Lung (tissue), 12 donors: ENCODE measurements around the gene NAP1L5. TPM values are rescaled to one million over a fixed set of nuclear protein-coding genes. Genes with fewer than 3 reads are reported as not detected.

Experiments
- ATAC-seq: fragments of 200-7000 bp; cut with Tn5 transposase; one replicate; pipeline ENCODE4 v1.9.1; 2020; ENCODE audit warnings: moderate number of reproducible peaks; ENCODE audit not compliant: insufficient read depth, low FRiP score
- DNase-seq, 3 donors: peaks; one replicate each; pipeline ENCODE4 v3.0.0-alpha.2; 2013 to 2017
- H3K27ac ChIP-seq, 2 donors: one replicate each; pipeline ENCODE4 v1.5.1; 2013; ENCODE audit warnings: mild to moderate bottlenecking in 2 of 2, moderate library complexity in 2 of 2, control low read depth in 1 of 2, inconsistent platforms in 1 of 2, low read depth in 1 of 2, low read length in 1 of 2
- H3K27me3 ChIP-seq, 3 donors: one replicate each; pipeline ENCODE4 v1.5.1; 2013; ENCODE audit warnings: low read length in 2 of 3; ENCODE audit not compliant: control insufficient read depth in 3 of 3, insufficient read depth in 3 of 3
- H3K36me3 ChIP-seq, 4 donors: one replicate each; pipeline ENCODE4 v1.5.1; 2013; ENCODE audit warnings: low read length in 4 of 4, mild to moderate bottlenecking in 1 of 4, moderate library complexity in 1 of 4; ENCODE audit not compliant: control insufficient read depth in 4 of 4, insufficient read depth in 4 of 4
- H3K4me1 ChIP-seq, 5 donors: one replicate each; pipeline ENCODE4 v1.5.1; 2013; ENCODE audit warnings: low read length in 5 of 5, mild to moderate bottlenecking in 2 of 5, moderate library complexity in 1 of 5; ENCODE audit not compliant: control insufficient read depth in 5 of 5, insufficient read depth in 5 of 5
- H3K4me3 ChIP-seq: one replicate; pipeline ENCODE4 v1.5.1; 2013; ENCODE audit warnings: mild to moderate bottlenecking, control low read depth, moderate library complexity
- H3K9ac ChIP-seq, 2 donors: one replicate each; pipeline ENCODE4 v1.5.1; 2013; ENCODE audit warnings: low read length in 2 of 2, control low read depth in 1 of 2; ENCODE audit not compliant: insufficient read depth in 1 of 2
- H3K9me3 ChIP-seq, 4 donors: one replicate each; pipeline ENCODE4 v1.5.1; 2013; ENCODE audit warnings: low read length in 3 of 4, mild to moderate bottlenecking in 1 of 4, moderate library complexity in 1 of 4; ENCODE audit not compliant: control insufficient read depth in 4 of 4, insufficient read depth in 3 of 4
- WGBS, 2 donors: extraction: QIAGEN DNeasy Blood & Tissue Kit; methylation state at CpG; one replicate each; pipeline ENCODE4 v1.1.7; 2013; 5-methylcytosine and 5-hydroxymethylcytosine counted together
- polyA plus RNA-seq, 2 donors: library from polyadenylated mRNA; stranded (reverse); fragments of 200-250 nt; gene quantifications; one replicate each; pipeline ENCODE4 v1.2.1, GENCODE V29; 2013
- total RNA-seq, 2 donors: library from RNA; depleted of rRNA in 1 of 2; stranded (reverse); fragments of >200 nt in 1 of 2; gene quantifications; one replicate each; pipeline ENCODE4 v1.2.1, GENCODE V29; 2014 to 2021
- TF ChIP-seq, protein P1 (sequence below): IDR thresholded peaks from 2 replicates; pipeline ENCODE4 v1.5.1; 2012; ENCODE audit warnings: mild to moderate bottlenecking; ENCODE audit errors: control extremely low read depth, extremely low read depth
- donor health status: control.
- donor health status: control.
- donor health status: Bipolar disorder and iron deficiency.
- donor health status: healthy.
- donor health status: DM: yes; HTN: yes; CAD: no.

The NAP1L5 gene
- total and polyA plus RNA-seq, 4 donors: 2.6 to 8.8 (median 3.2) TPM

DNA sequence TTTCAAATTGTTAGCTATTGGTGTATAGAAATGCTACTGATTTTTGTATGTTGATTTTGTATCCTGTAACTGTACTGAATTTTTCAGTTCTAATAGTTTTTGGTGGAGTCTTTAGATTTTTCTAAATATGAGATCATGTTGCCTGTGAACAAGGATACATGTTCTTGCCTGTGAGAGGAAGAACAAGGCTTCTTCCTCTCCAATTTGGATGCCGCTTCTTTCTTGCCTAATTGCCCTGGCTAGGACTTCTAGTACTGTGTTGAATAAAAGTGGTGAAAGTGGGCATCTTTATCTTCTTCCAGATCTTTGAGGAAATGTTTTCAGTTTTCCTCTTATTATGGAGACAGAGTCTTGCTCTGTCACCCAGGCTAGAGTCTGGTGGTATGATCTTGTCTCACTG is 16.2 kb upstream of the NAP1L5 start:
- H3K4me1 ChIP-seq: no peaks in the 10 kb centered on the region
- H3K9me3 ChIP-seq: peaks cover 2 to 6% (median 4%) of the 10 kb centered on the region in 4 donors
- H3K4me3 ChIP-seq: no peak overlapping the region
- H3K27me3 ChIP-seq: no peaks in the 10 kb centered on the region
- ATAC-seq (no peak), DNase-seq (no peak)
- WGBS, 2 donors: 81 to 84% methylated on average over 1 of the region's 1 CpG
- H3K36me3 ChIP-seq: peaks cover 13 to 31% (median 25%) of the 10 kb centered on the region in 4 donors
- TF ChIP-seq, protein P1, sequence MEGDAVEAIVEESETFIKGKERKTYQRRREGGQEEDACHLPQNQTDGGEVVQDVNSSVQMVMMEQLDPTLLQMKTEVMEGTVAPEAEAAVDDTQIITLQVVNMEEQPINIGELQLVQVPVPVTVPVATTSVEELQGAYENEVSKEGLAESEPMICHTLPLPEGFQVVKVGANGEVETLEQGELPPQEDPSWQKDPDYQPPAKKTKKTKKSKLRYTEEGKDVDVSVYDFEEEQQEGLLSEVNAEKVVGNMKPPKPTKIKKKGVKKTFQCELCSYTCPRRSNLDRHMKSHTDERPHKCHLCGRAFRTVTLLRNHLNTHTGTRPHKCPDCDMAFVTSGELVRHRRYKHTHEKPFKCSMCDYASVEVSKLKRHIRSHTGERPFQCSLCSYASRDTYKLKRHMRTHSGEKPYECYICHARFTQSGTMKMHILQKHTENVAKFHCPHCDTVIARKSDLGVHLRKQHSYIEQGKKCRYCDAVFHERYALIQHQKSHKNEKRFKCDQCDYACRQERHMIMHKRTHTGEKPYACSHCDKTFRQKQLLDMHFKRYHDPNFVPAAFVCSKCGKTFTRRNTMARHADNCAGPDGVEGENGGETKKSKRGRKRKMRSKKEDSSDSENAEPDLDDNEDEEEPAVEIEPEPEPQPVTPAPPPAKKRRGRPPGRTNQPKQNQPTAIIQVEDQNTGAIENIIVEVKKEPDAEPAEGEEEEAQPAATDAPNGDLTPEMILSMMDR: no peak
- H3K27ac ChIP-seq: no peak overlapping the region
- H3K9ac ChIP-seq: no peak overlapping the region

DNA sequence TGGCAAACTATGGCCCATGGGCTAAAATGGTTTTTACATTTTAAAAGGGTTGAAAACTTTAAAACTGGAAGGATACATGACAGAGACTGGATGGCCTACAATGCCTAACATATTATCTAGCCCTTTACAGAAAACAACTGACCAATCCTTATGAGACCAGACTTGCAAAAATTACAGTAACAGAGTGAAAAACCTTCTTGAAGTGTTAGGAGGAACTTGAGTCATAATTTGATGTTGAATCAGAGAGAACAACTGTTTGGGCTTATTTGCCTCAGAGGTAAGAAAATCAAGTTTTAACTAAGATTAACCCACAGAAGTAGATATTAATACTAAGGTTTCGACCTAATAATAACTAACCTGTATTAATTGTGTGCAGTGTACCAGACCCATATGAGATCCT is 12.4 kb upstream of the NAP1L5 start:
- ATAC-seq (no peak), DNase-seq (no peak)
- Histone ChIP-seq H3K9me3 (peaks cover 0 to 2% (median under 1%) of the 10 kb centered on the region in 4 donors), H3K27ac (no peak overlapping the region), H3K27me3 (no peaks in the 10 kb centered on the region), H3K9ac (no peak overlapping the region), H3K4me3 (no peak overlapping the region), H3K36me3 (peaks cover 7 to 19% (median 14%) of the 10 kb centered on the region in 4 donors), H3K4me1 (peaks cover 0 to 19% (median 0%) of the 10 kb centered on the region in 5 donors)
- 94 to 96% methylated on average over 1 of the region's 1 CpG for WGBS, 2 donors
- TF ChIP-seq, protein P1: no peak

DNA sequence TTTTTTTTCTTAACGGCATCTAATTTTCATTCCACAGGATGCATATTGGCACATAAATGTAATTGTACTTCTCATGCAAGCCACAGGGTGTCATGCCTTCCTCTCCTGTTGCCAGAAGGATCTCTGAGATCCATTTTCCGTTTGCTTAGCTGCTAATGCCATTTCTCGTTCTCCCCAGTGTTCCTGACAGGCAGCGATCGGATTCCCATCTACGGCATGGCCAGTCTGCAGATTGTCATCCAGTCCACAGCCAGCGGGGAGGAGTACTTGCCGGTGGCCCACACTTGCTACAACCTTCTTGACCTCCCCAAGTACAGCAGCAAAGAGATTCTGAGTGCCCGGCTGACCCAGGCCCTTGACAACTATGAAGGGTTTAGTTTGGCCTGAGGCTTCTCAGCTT is 8.9 kb upstream of the NAP1L5 start:
- Histone ChIP-seq H3K4me3 (no peak overlapping the region), H3K27me3 (no peaks in the 10 kb centered on the region), H3K4me1 (peaks cover 0 to 19% (median 0%) of the 10 kb centered on the region in 5 donors), H3K9me3 (peaks cover 0 to 2% (median 0%) of the 10 kb centered on the region in 4 donors), H3K9ac (peak overlapping the region in 1 of 2 donors; percentile 57), H3K27ac (peak overlapping the region in 1 of 2 donors; percentile 21), H3K36me3 (peaks cover 0 to 14% (median 11%) of the 10 kb centered on the region in 4 donors)
- DNase-seq: peak; percentile 51 to 88 (median 81)
- TF ChIP-seq, protein P1: peak; percentile 21
- WGBS, 2 donors: 49 to 74% methylated on average over 9 of the region's 9 CpGs
- peak; percentile 66 for ATAC-seq
